Cerebellar nuclear complex (tissue), 1 donor: Measurements from ENCODE around the gene NAA10.

Experiments used
- DNase-seq, 2 experiments: peaks; one replicate each; lab custom pipeline; 2025; lab: John Stamatoyannopoulos, UW

NAA10 gene

DNA sequence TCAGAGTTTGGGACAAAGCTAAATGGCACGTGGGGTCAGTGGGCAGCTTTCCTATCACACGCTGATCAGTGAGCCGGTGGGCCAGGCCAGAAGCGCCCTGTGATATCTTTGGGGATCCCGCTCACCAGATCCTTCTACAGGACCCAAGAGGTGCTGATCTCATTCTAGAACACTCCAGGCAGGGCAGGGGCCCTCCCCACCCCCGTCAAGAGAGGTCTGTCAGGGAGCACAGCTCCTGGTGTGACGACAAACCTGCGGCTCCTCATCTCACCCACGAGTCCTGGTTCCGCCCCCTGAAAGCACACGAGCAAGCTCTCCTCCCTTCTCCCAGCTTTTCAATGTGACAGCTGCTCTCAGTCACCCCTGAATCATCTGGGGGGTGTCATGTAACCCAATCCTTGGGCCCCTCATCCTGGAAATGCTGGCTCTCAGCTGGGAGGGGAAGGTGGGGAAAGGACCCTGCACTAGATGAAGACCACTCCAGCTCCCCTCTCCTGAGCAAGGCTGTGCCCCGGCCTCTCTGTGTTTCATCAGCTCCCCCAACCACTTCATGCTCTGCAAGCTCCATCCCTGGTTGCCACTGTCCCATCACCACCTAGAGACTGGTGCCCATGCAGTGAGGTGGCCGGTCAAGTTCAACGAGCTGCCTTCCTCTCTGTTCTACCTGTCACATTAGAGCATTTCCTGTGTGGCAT, 32.2 kb upstream of the NAA10 start:
- no peak for DNase-seq

DNA sequence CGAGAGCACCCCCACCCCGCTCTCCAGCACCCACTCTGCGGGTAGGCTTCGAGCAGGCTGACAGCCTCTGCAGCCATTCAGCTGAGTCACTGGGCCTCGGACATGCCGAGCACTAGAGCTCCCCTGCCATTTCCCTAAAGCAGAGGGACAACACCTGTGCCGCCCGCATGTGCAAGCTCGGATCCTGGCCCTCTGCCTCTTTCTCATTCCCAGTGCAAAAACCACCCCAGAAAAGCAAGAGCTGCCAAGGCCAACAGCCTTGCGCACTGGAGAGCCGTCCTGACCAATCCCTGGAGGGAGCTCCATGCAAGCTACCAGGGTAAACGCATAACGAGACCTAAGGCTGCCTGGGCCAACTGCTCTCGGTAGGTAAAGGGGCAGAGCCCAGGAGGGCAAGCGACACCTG, 31.4 kb upstream of the NAA10 start:
- peak in 1 of 2 experiments; percentile 65 for DNase-seq

DNA sequence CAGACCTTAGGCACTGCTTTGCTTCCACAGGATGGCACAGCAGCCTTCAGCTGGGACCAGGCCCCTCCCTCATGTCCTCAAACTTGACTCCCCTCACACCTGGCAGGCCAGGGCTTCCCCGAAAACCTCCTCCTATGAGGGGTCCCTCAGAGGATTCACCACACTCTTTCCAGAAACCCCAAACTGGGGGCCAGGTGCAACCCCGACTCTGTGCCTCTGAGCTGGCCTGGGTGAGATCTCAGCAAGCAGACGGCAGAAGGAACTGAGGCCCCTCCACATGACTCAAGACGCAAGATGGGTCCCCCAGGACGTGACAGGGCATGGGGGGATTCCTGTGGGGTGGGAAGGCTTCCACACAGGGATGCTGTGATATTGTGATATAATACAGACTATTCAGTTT, 30.6 kb upstream of the NAA10 start:
- DNase-seq, result no peak

DNA sequence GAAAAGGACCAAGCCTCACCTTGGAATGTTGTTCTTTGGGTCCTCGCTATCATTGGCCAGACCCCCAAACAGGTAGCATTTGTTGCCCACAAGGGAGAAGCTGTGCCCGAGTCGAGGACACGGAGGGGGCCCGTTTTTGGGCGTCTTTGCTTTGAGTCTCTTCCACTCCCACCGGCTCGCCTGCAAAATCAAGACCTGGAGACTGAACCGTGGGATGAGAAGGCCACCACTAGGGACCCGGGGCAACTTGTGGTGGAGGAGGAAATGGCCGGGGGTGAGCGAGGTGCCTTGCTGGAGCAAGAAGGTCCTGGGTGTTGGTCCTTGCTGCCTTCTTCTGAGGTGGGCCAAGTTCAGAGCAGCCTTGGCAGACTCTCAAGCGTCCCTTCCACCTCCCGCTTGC, 29.3 kb upstream of the NAA10 start:
- no peak for DNase-seq

DNA sequence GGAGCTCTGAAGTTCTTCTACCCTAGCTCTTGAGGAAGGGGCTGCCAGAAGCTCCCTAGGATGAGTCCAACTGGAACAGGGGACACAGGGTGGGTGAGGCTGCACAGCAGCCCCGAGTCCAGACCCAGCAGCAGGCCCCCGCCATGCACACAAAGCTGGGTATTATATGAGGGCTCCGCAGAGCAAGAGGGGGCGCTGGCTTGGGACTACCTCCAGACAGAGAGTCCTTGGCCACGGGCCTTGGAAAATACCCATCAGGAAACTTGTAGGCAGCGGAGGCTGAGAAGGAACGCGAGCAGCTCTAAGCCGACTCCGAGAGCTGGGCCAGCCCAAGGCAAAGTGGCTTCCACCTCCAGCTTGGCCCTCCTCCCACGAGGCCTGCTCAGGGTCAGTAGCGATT, 28.7 kb upstream of the NAA10 start:
- DNase-seq, result no peak

DNA sequence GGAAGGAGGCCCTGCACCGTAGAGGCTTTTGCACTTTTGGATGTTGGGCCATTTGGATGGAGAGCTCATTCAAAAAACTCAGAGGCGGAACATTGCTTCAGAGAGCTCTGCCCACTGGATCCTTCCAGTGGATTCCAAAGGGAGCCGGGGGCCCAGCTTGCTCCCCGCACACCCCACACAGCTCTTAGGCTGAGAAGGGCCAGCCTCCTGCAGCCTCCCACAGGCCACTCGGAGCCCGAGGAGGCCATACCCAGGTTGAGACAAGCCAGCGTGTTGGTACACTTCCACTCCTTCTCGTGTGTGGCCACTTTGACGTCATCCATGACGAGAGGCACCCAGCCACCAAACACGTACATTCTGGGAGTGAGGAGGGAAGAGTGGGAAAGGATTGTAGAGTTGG, 26.5 kb upstream of the NAA10 start:
- DNase-seq, result no peak

DNA sequence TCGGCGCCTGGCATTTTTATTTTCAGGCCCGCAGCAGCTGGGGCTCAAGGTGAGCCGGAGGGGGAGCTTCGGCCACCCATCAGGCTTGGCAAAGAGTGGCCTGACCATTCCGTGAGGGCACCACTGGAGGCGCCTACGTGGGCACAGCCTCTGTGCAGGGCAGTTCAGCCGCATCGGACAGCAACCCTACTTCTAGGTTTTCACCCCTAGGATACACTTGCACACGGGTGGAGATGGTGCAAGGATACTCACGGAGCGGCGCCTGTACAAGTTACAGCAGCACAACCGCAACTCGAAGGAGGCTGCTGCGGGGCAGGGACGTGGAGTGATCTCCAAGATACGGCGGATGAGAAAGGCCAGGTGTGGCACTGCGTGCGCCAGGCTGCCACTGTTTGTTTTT, 25.9 kb upstream of the NAA10 start:
- DNase-seq, result no peak

DNA sequence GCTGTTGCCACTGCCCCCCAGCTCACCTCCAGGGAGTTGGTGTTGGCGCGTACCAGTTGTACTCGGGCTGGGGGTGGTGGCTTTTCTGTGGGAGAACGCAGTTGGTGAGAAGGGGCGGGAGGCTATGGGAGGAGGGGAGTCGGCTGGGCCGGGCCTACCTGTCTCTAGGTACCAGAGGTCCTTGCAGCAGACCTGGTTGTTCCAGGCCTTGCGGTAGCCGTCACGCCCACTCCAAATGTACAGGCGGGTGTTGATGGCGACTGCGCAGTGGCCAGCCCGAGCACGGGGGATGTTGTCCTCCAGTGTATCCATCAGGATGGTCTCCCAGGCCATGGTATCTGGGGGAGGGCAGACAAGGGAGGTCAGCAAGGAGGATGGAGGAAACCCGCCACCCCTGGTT, 25.2 kb upstream of the NAA10 start:
- DNase-seq, result no peak

DNA sequence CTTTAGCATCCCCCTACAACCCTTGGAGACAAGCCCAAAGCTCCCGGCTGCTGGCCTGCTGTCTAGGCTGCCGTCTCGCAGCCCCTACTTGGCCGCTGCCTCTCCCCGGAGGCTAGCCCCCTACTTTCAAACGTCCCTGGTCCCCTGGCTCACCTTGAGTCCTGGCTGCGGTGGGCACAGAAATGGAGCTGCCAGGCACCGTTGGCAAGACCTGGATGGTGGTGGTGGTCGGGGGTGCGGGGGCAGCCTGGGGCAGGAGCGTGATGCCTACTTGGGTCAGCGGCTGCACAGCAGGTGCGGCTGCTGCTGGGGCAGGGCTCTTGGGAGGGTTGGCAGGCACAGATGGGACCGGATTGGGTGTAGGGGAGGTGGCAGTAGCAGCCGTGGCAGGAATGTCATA, 24.8 kb upstream of the NAA10 start:
- no peak for DNase-seq

DNA sequence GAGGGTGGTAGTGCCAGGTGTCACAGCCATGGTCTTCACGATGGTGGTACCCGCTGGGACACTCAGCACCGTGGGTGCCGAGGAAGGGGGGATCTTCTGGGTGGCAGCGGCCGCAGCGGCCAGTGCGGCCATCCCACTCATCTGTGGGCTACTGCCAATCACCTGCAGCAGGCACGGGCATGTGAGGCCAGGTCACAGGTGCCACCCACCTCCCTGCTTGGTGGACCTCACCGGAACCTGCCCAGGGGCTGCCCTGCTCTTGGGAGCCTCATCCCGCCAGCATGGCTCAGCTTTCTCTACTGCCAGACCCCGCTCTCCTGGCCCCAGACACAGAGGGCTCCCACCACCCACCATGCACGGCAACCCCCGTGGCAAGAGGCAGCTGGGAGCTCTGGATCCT, 23.8 kb upstream of the NAA10 start:
- no peak for DNase-seq

DNA sequence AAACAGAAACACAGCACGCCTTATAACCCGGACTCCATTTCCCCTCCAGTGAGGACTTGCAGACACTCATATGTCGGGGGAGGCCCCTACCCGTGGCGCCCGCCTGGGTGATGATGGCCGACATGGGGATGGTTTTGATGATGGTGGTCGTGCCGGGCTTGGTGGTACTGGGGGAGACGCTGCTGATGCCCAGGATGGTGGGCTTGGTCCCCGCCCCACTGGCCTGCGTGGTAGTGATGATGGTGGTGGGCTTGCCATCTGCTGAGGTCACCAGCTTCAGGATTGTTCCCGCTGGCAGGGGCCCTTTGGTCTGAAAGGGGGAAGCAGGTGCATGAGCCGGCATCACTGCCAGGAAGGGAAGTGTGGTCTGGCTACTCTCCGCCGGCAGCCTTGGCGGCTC, 22.4 kb upstream of the NAA10 start:
- DNase-seq, result no peak

DNA sequence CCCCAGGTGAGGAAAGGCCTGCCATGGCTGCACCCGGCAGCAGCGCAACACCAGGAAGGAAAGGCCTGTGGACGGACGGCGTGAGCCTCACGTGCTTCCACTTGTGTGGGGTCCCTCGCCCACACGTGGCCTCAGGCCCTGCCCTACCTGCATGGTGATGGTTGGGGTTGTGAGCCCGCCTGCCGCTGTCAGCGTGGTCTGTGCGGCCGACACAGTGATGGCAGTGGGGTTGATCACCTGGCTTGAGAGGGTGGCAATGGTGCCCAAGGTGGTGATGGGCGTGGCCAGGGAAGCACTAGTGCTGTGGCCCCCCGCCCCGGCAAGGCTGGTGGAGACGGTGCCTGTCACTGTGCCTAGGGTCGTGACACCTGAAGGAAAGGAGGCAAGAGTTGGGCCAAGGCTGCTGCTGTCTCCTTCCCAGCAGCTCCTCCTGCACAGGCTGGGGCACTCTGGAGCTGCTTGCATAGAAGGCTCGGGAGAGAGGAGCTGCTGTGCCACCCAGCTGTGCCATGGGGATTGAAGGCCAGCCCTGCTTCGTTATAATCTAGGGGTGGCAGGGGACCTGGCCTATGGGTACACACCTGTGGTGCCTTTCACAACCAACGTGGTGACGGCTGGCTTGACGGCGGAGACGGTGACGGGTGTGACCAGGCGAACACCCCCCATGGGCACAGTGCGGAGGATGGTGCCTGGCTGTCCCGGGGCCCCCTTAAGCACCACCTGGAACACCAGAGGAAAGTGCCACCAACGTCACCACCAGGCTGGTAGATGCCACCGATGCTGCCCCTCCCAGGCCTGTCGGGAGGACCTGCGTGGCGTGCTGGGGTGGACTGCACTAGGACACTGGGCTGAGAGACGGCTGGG, 21.4 kb upstream of the NAA10 start:
- no peak for DNase-seq

DNA sequence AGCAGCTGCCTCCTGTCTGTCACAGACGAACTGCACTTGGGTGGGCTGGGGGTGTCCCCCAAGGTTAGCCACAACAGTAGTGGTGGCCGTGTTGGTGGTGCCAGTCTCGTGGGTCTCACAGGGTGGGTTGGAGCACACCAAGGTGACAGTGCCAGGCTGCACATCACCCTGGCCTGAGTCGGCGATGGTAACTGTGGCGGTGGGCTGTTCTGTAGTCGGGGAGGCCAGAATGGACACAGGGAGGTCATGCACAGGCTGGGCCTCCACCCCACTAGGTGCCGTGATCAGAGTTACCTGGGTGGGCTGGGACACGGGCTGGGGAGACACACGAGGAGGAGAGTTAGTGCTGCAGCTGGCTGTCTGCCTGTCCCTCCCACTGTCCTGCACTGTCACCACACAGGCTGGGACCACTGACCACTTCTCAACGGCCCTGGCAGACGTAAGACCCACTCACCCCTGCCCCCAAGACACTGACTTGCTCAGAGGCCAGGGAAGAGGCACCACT, 20.4 kb upstream of the NAA10 start:
- no peak for DNase-seq

DNA sequence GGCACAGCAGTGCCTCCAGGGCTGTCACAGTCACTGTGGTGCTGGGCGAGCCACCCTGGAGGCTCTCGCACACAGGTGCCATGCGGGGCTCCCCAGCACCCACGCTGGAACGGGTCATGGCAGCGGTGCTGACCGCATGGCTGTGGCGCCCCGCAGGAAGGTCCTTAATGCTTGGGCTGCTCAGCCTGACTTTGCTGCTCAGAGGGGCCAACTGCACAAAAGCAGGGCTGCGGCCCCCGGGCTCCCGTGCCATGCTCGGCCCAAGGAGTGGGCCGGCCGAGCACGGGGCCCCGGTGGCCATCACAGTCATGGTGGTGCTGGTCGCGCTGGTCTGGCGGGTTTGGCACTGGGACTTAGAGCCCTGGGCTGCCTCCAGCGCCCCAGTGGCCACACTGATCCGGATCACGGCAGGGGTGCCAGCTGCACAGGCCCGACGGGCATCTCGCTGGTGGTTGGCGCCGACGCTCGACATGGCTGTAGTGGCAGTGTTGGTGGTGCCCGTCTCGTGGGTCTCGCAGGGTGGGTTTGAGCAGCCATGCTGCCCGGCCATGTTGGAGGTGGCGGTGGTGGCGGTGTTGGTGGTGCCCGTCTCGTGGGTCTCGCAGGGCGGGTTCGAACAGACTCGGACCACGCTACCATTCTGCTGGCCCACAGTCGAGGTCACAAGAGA, 19.9 kb upstream of the NAA10 start:
- DNase-seq, result no peak

DNA sequence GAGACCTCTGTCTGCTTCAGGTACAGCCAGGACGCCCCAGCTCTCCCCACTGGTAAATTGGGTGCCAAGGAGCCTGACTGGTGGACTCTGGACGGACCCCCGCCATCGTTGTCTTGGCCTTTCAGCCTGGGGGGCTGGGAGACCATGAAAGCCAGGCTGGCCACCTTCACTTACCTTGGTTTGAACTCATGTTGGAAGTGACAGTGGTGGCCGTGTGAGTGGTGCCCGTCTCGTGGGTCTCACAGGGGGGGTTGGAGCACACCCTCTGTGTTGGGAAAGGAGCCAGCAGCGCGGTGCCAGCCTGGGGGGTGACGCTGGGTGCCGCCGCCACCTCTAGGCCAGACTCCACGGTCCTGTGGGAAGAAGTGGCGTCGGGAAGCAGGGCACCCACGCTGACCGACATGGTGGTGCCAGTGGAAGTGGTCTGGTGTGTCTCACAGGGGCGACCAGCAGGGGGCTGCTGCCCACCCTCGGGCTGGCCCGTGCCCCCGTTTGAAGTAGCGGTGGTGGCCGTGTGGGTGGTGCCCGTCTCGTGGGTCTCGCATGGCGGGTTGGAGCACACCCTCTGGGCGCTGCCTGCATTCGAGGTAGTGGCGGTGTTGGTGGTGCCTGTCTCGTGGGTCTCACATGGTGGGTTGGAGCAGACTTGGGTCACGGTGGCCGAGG, 19.2 kb upstream of the NAA10 start:
- no peak for DNase-seq

DNA sequence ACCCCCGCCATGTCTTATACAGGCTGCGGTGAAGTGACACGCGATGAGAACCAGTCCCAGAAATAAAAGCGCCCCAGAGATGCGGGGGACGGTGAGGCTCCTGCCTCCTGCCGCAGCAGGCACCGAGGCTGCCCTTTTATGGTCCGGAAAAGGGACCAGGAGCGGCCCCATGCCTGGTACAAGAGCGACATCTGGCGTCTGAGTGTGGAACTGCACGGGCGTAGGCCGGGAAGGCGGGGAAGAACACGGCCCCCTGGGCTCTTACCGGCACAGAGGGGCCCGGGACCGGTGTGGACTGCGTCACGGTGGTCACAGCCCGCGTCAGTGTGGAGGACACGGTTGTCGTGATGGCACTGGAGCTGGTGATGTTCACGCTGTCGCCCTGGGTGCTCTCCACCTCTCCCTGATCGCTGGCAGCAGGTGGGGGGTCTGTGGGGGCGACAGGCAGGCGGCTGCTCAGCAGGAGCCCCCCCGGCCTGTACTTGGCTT, 18.5 kb upstream of the NAA10 start:
- DNase-seq, result peak in 1 of 2 experiments; percentile 16

DNA sequence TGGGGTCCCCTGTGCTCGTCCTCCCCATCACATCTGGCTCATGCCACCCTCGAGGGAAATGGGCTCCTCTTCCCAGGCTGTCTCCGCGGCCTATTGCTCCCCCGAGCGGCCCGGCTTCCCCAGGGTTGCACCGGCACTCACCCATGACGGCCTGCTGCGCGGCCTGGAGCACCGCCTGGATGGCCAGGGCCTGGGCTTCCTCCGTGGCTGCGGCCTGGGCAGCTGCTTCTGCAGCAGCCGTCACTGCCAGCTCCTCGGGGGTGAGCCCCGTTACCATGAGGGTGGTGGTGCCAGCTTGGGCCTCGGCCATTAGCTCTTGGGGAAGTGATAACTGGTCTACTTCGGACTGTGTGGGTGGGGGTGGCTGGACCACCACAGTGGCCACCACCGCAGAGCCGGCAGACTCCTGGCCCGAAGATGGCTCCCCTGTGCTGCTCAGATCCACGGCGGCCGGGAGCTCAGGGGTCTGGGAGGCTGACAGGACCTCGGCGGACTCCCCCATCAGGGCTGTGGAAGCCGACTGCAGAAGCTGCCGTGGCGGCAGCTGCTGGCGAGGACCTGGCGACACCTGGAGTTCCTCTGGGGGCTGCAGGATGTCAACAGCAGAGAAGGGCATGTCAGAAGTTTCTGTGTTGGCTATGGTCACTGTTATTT, 17.7 kb upstream of the NAA10 start:
- no peak for DNase-seq

DNA sequence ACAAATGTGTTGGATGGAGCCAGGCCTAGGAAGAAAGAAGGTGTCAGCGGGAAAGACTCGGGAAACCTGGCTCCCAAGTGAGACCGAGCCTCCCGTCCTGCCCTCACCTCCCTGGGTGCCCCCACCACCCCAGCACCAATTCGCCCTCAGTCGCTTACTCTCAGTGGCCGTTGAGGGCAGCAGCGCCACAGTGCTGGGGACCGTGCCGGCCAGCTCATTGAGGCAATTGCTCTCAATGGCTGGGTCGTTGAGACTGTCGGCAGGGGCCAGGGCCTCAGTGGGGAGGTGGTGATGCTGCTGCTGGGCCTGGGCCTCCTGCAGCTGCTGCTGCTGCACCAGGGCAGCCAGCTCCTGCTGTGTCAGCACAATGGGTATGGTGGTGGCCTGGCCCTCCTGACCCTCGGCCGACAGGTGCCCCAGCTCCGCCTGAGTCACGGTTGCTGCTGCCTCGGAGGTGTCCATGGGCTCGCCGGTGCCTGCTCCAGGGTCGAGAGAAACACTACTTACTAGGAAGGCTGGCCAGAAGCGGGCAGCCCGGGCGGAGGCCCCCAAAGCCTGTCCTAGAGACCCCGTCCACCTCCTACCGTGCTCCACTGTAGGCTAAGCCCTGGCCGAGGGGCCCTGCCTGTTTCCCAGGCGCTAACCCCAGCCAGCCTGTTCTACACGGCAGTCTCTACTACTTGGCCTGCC, 17.0 kb upstream of the NAA10 start:
- no peak for DNase-seq

DNA sequence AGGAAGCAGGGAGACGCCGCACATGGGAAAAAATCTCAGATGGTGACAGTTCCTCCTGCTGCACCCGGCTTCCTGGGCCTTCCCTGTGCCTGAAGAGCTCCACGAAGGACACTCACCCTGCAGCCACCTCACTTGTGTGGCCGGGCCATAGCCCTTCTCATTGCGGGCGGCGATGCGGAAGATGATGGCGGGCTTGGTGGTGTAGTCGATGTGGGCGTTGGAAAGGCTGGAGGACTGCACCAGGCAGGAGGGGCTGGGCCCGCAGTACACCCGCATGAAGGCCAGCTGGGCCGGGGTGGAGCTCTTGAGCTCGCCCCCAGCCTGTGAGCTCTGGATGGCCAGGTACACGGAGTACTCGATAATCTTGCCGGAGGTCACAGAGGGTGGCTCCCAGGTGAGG, 15.3 kb upstream of the NAA10 start:
- no peak for DNase-seq

DNA sequence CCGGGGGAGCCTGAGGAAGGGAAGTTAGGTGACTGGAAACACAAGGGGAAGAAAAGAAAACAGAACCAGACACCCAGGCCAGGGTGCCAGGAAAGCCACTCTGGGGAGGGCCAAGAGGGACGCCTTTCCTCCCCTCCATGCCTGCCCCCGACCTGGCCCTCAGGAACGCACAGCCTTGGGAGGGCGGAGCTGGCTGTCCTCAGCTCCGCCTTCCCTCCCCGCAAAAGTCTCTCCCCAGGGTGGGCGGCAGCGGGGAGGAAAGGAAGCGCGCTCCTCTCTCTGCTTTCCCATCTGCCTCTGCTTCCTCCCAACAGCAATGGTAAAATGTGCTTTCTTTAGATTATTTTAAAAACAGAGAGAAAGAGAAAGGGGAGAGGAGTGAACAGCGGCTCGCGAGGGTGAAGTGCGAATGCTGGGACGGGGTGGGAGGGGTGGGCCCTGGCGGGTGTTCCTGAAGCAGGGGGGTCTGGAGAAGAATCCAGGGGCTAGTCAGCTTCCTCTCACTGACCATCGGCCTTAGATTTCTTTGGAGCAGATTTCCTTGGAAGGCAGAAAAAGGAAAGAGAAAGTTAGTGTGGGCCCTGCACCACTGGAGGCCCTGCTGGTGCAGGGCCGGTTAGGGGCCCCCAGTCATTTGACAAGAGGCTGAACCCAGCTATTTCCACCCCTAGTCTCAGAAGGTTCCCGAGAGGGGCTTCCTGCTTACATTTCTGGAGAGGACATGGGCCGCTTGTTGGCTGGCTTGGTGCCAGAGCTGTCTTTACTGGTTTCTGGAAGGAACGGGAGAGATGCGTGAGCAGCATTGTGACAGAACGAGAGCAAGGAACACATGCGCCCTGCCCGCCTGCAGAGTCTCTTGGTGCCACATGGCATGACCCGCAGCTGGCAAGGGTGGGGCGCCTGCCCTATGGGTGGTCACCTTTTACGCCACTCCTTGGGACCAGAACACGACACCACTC, 14.3 kb upstream of the NAA10 start:
- no peak for DNase-seq
